CD4-positive, alpha-beta T cell treated with Interferon alpha-2 for 1 hour (primary cell): ENCODE data around the gene PRRX2.
"Not testable (repeated sequence)": the region's sequence is repeated elsewhere in the genome, so short reads cannot be mapped to it uniquely, and the experiment has no call there.

Experiments used
- DNase-seq, 2 donors: peaks; one replicate each; pipeline ENCODE4 v3.0.0-alpha.2; 2020 to 2022

PRRX2 gene

GRCh38 chr9:129665389-129665775 is at the start of gene PRRX2:
Gene PRRX2 (plus strand): TSS chr9:129665647. CDS start chr9:129665868, 221 bp downstream.
- DNase-seq: peak in 1 of 2 donors; percentile 25

GRCh38 chr9:129617167-129617566 is 48.3 kb upstream of the PRRX2 start:
- no peak for DNase-seq

- no peak for DNase-seq
Observed at GRCh38 chr9:129619787-129620668, 45.4 kb upstream of the PRRX2 start.

DNA sequence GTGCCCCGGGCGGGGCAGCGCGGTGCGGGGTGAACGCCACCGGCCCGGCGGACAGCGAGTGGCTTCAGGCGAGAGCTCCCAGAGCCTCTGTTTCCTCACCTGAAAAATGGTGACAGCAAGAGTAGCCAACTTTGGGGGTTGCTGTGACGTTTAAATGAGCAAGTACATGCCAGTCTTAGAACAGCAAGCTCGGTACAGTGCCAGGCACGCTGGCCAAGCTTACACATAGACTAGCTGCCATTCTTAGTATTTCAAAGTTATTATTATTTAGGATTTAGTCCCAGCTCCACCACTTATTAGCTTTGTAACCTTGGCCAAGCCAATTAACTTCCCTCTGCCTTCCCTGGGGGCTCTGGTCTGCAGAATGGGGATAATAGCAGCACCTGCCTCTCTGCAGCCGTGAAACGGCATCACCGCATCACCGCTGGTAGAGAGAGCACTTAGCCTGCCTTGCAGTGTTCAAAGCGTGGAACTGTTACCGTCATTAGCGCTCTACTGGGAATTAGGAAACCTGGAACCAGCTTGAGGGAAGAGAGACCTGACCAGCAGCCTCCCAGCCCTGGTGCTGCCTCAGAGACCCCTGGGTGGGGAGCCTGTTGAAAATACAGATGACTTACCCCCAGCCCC is 44.7 kb upstream of the PRRX2 start, which contains the start of gene C9orf50:
C9orf50 (minus strand) TSS at position 433 of the 627 bp plus-strand sequence. CDS start 527 bp downstream, outside the sequence.
- no peak for DNase-seq

DNA sequence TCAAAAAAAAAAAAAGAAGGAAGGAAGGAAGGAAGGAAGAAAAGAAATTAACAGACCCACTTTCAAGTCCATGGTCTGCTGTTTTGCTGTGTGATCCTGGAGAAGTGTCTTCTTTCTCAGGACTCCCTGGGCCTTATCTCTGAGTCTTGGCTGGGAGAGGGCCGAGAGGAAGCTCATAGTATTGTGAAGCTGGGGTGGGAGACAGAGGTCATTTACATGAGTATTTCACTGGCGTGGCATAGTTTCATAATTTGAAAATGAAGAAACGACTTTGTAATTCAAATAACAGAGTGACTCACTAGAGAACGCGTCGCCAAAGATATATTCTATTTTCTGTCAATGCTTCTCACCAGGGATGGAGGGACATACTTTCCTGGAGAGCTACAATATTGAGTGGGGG is 42.1 kb upstream of the PRRX2 start:
- DNase-seq: no peak

DNA sequence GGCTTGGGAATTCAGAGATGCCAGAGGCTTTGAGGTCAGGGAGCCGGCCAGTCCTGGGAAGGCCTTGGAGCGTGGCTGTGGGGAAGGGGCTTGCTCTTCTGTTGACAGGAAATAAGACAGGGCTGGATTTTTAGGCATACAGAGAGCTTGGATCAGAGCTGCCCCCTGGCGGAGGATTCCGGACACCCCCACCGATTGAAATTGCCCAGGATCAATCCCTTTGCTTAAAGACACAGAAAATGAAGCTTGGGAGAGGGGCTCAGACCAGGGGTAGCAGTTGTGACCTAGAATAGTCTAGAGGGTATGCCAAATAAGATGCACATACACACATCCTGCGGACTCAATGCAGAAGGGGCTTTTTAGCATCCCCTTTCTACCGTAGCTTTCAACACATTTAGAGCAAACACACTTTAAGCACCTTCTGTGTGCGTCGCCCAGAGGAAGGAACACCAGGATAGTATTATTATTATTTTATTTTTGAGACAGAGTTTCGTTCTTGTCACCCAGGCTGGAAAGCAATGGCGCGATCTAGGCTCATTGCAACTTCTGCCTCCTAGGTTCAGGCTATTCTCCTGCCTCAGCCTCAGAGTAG is 41.2 kb upstream of the PRRX2 start:
- peak; percentile 58 to 75 for DNase-seq

GRCh38 chr9:129624947-129625346 is 40.5 kb upstream of the PRRX2 start:
- peak; percentile 50 to 58 for DNase-seq

GRCh38 chr9:129626079-129626624 is 39.3 kb upstream of the PRRX2 start, which contains the start of gene NTMT1:
Gene NTMT1 (plus strand): TSS chr9:129626163. CDS start chr9:129632704, 6,541 bp downstream.
- DNase-seq: peak; percentile 89 to 93

DNA sequence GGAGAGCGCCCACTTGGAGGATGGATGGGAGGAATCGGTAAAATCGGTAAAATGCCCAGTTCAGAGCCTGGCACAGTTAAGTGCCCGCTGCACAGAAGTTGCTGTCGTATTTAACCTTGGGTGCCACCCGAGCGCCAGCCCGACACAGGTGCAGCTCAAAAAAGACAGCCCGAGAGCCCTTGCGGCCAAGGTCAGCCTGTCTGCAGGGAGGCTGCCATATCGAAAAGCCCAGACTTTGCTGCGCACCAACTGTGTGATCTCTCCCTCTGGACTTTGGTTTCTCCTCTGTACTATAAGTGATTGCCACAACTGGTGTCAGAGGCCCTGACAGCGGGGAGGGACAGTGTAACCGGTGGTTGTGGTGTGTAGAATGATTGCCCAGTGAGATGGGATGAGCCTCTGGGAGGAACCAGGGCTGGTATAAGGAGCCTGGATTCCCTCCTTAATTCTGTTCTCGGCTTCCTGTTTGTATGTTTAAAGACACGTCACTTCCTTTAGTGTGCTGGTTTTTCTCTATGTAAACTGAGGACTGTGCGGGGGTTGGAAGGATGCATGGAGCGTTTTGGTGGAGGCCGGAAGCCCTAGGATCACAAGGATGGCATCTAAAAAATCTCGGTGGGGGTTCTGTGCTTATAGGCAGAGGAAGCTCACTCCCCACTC is 38.7 kb upstream of the PRRX2 start:
- DNase-seq: peak; percentile 30 to 47

GRCh38 chr9:129627556-129628440 is 37.6 kb upstream of the PRRX2 start:
- DNase-seq: no peak

- no peak for DNase-seq
Observed at GRCh38 chr9:129628709-129629108, 36.7 kb upstream of the PRRX2 start.

DNA sequence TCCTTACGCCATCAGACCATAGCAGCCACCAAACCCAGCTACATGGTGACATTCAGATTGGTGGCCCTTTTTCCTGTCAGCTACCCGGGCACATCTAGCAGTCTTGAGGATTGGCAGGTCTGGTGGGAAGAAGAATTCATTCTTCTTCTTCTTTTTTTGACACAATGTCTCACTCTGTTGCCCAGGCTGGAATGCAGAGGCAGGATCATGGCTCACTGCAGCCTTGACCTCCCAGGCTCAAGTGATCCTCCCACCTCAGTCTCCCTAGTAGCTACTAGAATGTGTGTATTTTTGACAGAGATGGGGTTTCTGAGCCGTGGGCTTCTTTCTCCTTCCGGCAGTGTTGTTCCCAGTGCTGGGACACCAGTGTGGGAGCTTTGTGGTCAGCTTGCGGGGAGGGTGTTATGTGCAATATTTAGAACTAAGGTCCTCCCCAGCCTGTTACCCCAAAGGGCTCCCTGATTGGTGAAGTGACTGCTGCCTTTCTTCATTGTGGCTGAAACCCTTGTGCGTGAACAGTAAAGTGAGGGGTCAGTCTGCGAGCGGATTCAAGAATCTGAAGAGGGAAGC is 36.1 kb upstream of the PRRX2 start:
- DNase-seq: no peak

DNA sequence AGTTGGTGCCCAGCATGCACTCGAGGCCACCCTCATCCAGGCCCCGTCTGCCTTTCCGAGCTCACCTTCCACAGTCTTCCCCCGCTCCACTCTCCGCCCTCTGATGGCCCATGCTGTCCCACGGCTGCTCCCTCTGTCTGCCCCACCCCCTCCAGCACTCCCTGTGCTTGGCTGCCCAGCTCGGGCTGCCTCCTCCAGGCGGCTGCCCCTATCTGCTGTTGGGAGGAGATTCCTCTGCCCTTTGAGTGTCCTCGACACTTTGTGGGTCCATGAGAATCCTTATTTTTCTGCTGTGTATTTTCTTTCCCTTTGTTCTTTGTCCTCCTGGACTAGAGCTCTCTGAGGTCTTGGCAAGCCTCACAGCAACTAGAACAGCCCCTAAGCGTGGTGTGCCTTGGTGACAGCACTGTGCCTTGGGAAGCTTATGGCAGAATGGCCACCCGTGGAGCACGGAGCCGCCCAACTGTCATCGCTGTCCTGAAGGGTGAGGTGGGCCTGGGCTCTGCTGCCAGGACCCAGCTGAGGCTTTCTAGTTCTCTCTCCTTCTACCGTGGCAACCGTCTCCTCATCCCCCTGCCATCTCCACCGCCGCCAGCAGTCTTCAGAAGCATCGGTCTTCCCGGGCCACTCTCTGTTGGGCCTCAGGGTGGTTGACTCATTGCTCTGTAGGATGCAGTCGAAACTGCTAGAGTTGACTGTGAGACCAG is 34.3 kb upstream of the PRRX2 start:
- no peak for DNase-seq

GRCh38 chr9:129631674-129632129 is 33.7 kb upstream of the PRRX2 start:
- DNase-seq: no peak

- no peak for DNase-seq
Observed at GRCh38 chr9:129632460-129632859, 33.0 kb upstream of the PRRX2 start.

DNA sequence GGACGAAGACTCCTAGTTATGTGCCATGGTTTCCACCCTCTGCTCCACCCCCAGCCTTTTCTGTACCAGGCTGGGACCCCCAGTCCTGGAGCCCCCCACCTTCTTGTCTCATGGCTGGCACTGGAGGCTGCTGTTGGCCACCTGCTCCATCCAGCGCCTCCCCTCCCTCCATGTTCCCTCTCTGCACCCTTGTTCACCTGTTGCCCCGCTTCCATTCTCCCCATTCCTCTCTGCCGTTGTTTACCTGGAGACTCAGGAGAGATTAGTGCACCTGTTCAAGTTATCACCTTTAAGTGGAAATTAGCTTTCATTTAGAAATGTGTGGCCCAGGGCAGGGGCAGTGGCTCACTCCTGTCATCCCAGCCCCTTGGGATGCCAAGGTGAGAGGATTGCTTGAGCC is 32.2 kb upstream of the PRRX2 start:
- DNase-seq: no peak

- DNase-seq: no peak
Observed at GRCh38 chr9:129633848-129634247, 31.6 kb upstream of the PRRX2 start.

GRCh38 chr9:129635099-129636065 is 30.1 kb upstream of the PRRX2 start:
- no peak for DNase-seq

GRCh38 chr9:129636343-129636742 is 29.1 kb upstream of the PRRX2 start:
- DNase-seq: not testable (repeated sequence)
